ENCODE results near the gene PTAFR.

The PTAFR gene

DNA sequence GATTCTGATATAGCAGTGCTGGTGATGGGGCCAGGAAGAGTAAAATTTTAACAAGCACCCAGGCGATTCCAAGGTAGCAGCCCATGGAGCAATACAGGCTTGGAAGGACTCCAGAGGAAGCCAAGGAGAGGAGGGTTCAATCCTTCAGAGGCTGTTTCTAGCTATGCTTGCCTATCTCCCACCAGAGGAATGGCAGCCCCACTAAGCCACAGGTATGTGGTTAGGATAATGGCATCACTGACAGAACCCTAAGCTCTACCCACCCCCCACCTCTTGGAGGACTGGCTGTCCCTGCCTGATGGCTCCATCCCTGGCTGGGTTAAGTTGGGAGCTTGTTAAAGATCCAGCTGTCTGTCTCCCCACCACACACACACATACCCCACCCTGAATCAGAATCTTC lies 19.3 kb upstream of the PTAFR start:
- Histone ChIP-seq H3K36me3 (ENCODE audit: control insufficient read depth in 2 of 2, insufficient read depth in 2 of 2, low read length in 2 of 2) (peaks cover 19 to 25% of the 10 kb centered on the region in 2 donors), H3K4me1 (ENCODE audit: control insufficient read depth in 2 of 2, insufficient read depth in 2 of 2, low read length in 2 of 2) (peaks cover 0 to 2% of the 10 kb centered on the region in 2 donors), H3K9me3 (ENCODE audit: control insufficient read depth in 2 of 2, low read length in 2 of 2) (no peaks in the 10 kb centered on the region), H3K4me3 (ENCODE audit: low read length in 2 of 2) (no peak overlapping the region), H3K27ac (ENCODE audit: low read depth in 2 of 2, low read length in 2 of 2) (no peak overlapping the region), H3K9ac (ENCODE audit: low read depth in 1 of 2, low read length in 2 of 2) (no peak overlapping the region), H3K27me3 (ENCODE audit: control insufficient read depth in 2 of 2, insufficient read depth in 2 of 2, low read length in 2 of 2) (no peaks in the 10 kb centered on the region)

DNA sequence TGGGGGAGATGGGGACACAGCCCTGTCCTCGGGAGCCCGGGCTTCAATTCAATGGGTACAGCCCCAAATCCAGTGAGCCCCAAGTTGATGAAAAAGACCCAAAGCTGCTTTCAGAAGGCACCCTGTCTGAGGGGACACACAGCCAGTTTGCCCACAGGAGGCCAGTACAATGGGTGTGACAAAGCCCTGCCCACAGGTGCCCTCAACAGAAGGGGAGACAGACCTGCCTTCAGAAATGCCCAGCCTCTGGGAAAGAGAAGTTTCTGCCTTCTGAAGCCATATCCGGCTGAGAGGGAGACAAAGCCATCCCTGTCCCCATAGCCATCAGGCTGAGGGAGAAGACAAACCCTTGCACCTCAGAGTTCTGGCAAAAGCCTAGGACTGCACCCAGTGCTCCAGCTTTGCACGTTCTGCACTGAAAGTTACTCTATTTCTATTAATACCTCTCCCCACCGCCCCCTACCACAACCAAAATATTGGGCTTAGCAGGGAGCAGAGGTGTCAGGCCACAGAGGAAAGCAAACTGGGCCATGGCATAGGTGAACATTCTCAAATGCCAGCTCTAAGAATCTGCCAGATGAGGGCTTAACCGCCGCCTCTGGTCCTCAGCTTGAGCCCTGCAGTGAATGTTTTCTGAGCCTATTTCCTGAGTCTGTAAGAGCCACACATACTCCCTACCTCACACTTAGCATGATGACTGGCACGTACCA lies 18.0 kb upstream of the PTAFR start:
- H3K27ac ChIP-seq (ENCODE audit: low read depth in 2 of 2, low read length in 2 of 2): no peak overlapping the region
- no peaks in the 10 kb centered on the region for H3K9me3 ChIP-seq (ENCODE audit: control insufficient read depth in 2 of 2, low read length in 2 of 2)

DNA sequence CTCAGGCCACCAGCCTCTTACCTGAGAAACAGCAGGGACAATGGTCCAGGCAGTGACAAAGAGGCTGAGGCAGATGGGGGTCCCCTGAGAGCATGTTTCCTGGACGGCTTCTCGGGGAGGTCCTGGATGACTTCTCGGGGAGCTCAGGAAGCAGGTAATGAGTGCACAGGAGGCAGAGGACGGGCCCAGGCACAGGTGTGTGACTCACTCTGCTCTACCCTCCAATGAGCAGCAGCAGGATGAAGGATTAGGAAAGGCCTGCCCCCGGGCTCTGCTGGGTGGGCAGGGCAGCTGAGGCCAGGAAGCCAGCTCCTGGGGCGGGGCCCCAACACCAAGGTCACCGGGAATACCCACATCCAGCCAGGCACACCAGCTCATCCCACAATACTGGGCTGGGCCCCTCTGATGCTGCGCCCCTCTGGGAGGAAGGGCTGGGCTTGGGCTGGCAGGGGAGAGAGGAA lies 17.2 kb upstream of the PTAFR start:
- Histone ChIP-seq H3K27me3 (ENCODE audit: control insufficient read depth in 2 of 2, insufficient read depth in 2 of 2, low read length in 2 of 2) (no peaks in the 10 kb centered on the region), H3K9ac (ENCODE audit: low read depth in 1 of 2, low read length in 2 of 2) (no peak overlapping the region), H3K9me3 (ENCODE audit: control insufficient read depth in 2 of 2, low read length in 2 of 2) (no peaks in the 10 kb centered on the region), H3K4me3 (ENCODE audit: low read length in 2 of 2) (no peak overlapping the region), H3K4me1 (ENCODE audit: control insufficient read depth in 2 of 2, insufficient read depth in 2 of 2, low read length in 2 of 2) (no peaks in the 10 kb centered on the region), H3K36me3 (ENCODE audit: control insufficient read depth in 2 of 2, insufficient read depth in 2 of 2, low read length in 2 of 2) (peaks cover 1 to 6% of the 10 kb centered on the region in 2 donors), H3K27ac (ENCODE audit: low read depth in 2 of 2, low read length in 2 of 2) (no peak overlapping the region)

More for the DNA sequence above, 18.0 kb upstream of the PTAFR start:
- Histone ChIP-seq H3K9ac (ENCODE audit: low read depth in 1 of 2, low read length in 2 of 2) (no peak overlapping the region), H3K36me3 (ENCODE audit: control insufficient read depth in 2 of 2, insufficient read depth in 2 of 2, low read length in 2 of 2) (peaks cover 9 to 13% of the 10 kb centered on the region in 2 donors), H3K27me3 (ENCODE audit: control insufficient read depth in 2 of 2, insufficient read depth in 2 of 2, low read length in 2 of 2) (no peaks in the 10 kb centered on the region), H3K4me1 (ENCODE audit: control insufficient read depth in 2 of 2, insufficient read depth in 2 of 2, low read length in 2 of 2) (peaks cover 0 to 2% of the 10 kb centered on the region in 2 donors), H3K4me3 (ENCODE audit: low read length in 2 of 2) (no peak overlapping the region)

DNA sequence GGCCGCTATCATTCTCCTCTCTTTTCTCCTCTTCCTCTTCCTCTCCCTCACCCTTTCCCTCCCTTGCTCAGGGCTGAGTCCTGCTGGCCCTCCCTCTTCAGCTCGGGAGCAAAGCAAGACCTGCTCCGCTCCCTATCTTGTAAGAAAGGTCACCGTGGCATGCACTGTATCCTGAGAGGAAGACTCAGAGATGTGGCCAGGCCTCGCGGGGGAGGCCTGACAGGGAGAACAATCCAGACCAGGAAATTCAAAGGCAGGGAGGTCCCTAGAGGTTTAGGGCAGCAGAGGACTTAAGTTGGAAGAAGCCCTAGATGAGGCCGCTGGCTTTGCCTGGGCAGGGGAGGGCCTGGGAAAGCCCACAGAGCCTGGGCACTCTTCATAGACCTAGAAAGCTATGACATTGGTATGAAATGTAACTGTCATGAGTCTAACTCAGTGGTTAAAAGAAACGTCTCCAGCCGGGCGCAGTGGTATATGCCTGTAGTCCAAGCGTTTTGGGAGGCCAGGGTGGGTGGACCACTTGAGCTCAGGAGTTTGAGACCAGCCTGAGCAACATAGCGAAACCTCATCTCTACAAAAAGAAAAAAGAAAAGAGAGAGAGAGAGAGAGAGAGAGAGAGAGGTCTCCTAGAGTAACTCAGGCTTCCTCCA lies 14.6 kb upstream of the PTAFR start:
- no peak overlapping the region for H3K4me3 ChIP-seq (ENCODE audit: low read length in 2 of 2)
- H3K9ac ChIP-seq (ENCODE audit: low read depth in 1 of 2, low read length in 2 of 2): no peak overlapping the region
- H3K27me3 ChIP-seq (ENCODE audit: control insufficient read depth in 2 of 2, insufficient read depth in 2 of 2, low read length in 2 of 2): no peaks in the 10 kb centered on the region
- no peak overlapping the region for H3K27ac ChIP-seq (ENCODE audit: low read depth in 2 of 2, low read length in 2 of 2)
- H3K4me1 ChIP-seq (ENCODE audit: control insufficient read depth in 2 of 2, insufficient read depth in 2 of 2, low read length in 2 of 2): no peaks in the 10 kb centered on the region
- no peaks in the 10 kb centered on the region for H3K36me3 ChIP-seq (ENCODE audit: control insufficient read depth in 2 of 2, insufficient read depth in 2 of 2, low read length in 2 of 2)
- H3K9me3 ChIP-seq (ENCODE audit: control insufficient read depth in 2 of 2, low read length in 2 of 2): no peaks in the 10 kb centered on the region

DNA sequence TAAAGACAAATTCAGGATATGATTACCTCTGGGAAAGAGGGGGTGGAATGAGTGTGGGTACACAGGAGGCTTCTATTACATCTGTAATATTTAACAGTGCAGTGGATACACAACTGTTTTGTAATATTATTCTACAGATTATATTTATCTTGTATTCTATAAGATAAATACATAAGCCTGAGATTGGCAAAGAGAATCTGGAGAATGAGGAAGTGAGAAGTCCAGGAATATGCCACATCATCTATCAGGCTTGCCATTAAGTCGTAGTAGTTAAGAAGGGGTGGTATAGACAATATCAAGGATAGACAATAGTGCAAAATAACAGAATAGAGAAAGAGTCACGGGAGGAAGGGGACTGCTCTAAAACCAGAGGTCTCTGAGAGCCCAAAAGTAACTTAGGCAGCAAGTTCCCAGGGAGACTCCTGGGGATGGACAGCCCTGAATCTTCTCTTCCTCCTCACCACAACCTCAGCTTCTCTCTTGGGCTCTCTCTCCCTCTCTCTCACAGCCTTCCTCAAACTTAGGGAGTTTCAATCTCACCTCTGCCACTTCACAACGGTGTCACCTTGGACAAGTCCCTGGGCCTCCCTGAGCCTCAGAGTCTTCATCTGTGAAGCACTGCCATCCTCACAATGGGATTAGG lies 14.0 kb upstream of the PTAFR start:
- Histone ChIP-seq H3K27me3 (ENCODE audit: control insufficient read depth in 2 of 2, insufficient read depth in 2 of 2, low read length in 2 of 2) (no peaks in the 10 kb centered on the region), H3K4me3 (ENCODE audit: low read length in 2 of 2) (no peak overlapping the region), H3K36me3 (ENCODE audit: control insufficient read depth in 2 of 2, insufficient read depth in 2 of 2, low read length in 2 of 2) (no peaks in the 10 kb centered on the region), H3K9me3 (ENCODE audit: control insufficient read depth in 2 of 2, low read length in 2 of 2) (no peaks in the 10 kb centered on the region), H3K27ac (ENCODE audit: low read depth in 2 of 2, low read length in 2 of 2) (no peak overlapping the region), H3K4me1 (ENCODE audit: control insufficient read depth in 2 of 2, insufficient read depth in 2 of 2, low read length in 2 of 2) (no peaks in the 10 kb centered on the region), H3K9ac (ENCODE audit: low read depth in 1 of 2, low read length in 2 of 2) (no peak overlapping the region)

DNA sequence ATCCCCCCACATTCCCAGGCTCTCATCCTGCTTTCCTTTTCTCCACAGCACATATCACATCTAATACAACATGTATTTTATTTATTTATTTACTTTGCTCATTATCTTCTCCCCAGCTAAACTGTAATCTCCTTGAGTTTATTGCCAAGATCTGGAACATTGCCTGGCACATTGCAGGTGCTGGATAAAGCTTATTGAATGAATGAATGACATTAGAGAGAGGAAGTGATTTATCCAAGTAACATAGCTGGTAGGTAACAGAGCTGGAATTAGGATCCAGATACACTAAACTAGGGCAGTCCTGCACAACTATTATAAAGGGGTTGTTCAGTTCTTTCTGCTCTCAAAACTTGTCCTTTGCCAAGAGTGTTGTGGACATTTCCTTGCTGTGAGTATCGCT lies 8.6 kb upstream of the PTAFR start:
- Histone ChIP-seq H3K27ac (ENCODE audit: low read depth in 2 of 2, low read length in 2 of 2) (no peak overlapping the region), H3K4me3 (ENCODE audit: low read length in 2 of 2) (no peak overlapping the region), H3K36me3 (ENCODE audit: control insufficient read depth in 2 of 2, insufficient read depth in 2 of 2, low read length in 2 of 2) (no peaks in the 10 kb centered on the region), H3K9me3 (ENCODE audit: control insufficient read depth in 2 of 2, low read length in 2 of 2) (no peaks in the 10 kb centered on the region), H3K4me1 (ENCODE audit: control insufficient read depth in 2 of 2, insufficient read depth in 2 of 2, low read length in 2 of 2) (no peaks in the 10 kb centered on the region), H3K27me3 (ENCODE audit: control insufficient read depth in 2 of 2, insufficient read depth in 2 of 2, low read length in 2 of 2) (no peaks in the 10 kb centered on the region), H3K9ac (ENCODE audit: low read depth in 1 of 2, low read length in 2 of 2) (no peak overlapping the region)

DNA sequence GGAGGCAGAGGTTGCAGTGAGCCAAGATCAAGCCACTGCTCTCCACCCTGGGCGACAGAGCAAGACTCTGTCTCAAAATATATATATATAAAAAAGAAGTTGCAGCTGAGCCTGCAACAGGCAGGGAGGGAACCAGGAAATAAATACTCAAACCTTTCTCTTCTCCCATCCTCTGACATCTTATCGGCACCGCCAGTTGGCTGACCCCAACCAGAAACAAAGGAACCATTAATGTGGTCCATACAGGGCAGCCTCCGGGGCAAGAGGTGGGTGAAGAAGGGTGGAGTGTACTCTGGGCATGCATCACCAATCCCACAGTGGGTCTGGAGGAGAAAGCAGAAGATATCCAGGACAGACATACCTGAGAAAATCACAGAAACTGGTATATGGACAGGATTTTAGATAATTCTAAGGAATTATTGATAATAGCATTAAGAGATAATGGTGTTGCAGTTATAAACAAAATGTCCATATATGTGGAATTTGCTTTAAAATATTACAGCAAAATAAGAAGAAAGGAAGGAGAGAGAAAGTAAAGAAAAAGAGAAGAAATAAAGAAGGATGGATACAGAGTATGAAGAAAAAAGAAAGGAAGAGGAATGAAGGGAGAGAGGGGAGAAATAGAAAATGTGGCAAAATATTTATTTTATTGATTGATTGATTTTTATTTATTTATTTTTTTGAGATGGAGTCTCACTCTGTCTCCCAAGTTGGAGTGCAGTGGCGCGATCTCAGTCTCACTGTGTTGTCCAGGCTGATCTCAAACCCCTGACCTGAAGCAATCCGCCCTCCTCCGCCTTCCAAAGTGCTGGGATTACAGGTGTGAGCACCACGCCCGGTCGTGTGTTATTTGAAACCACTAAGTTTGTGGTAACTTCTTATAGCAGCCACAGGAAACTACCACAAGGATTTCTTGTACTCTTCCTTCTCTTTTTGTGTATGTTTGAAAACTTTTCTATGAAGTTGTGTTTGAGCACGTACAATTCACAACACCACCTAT lies 4.1 kb upstream of the PTAFR start:
- no peak overlapping the region for H3K4me3 ChIP-seq (ENCODE audit: low read length in 2 of 2)
- no peak overlapping the region for H3K27ac ChIP-seq (ENCODE audit: low read depth in 2 of 2, low read length in 2 of 2)

DNA sequence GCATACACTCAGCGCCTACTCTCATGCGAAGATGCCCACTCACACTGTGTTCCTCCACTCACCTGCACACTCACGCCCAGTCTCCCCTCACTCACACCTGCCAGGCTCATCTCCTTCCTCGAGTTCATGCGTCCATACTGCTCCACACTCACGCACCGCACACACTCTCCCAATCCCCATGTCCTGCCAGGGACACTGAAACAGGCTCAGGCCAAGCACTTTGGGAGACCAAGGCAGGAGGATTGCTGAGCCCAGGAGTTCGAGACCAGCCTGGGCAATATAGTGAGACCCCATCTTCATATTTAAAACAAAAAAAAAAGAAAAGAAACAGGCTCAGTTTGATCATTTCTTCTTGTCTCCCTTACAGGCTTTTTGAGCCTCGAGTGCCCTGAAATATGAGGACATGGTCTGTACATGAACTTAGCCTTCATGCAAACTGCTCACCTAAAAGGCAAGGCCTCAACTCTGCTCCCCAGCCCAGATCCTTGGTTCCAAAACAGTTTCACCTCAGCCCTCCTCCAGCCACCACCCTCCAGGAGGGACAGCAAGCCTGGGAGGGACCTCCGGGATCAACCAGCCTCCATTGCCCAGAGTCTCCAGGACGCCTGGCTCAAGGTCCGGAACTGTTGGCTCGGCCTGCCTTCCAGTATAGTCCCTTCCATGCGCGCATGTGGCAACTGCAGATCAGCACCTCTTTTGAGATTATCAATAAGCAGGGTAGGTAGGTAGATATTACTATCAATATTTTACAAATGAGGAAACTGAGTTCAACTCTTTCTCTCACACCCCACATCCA lies 2.4 kb upstream of the PTAFR start:
- Histone ChIP-seq H3K9ac (ENCODE audit: low read depth in 1 of 2, low read length in 2 of 2) (no peak overlapping the region), H3K4me1 (ENCODE audit: control insufficient read depth in 2 of 2, insufficient read depth in 2 of 2, low read length in 2 of 2) (peaks cover 8% of the 10 kb centered on the region in 2 donors), H3K27me3 (ENCODE audit: control insufficient read depth in 2 of 2, insufficient read depth in 2 of 2, low read length in 2 of 2) (no peaks in the 10 kb centered on the region)

More for the DNA sequence above, 4.1 kb upstream of the PTAFR start:
- no peaks in the 10 kb centered on the region for H3K27me3 ChIP-seq (ENCODE audit: control insufficient read depth in 2 of 2, insufficient read depth in 2 of 2, low read length in 2 of 2)
- peaks cover 0 to 3% of the 10 kb centered on the region in 2 donors for H3K4me1 ChIP-seq (ENCODE audit: control insufficient read depth in 2 of 2, insufficient read depth in 2 of 2, low read length in 2 of 2)
- no peaks in the 10 kb centered on the region for H3K9me3 ChIP-seq (ENCODE audit: control insufficient read depth in 2 of 2, low read length in 2 of 2)
- H3K9ac ChIP-seq (ENCODE audit: low read depth in 1 of 2, low read length in 2 of 2): no peak overlapping the region
- no peaks in the 10 kb centered on the region for H3K36me3 ChIP-seq (ENCODE audit: control insufficient read depth in 2 of 2, insufficient read depth in 2 of 2, low read length in 2 of 2)

DNA sequence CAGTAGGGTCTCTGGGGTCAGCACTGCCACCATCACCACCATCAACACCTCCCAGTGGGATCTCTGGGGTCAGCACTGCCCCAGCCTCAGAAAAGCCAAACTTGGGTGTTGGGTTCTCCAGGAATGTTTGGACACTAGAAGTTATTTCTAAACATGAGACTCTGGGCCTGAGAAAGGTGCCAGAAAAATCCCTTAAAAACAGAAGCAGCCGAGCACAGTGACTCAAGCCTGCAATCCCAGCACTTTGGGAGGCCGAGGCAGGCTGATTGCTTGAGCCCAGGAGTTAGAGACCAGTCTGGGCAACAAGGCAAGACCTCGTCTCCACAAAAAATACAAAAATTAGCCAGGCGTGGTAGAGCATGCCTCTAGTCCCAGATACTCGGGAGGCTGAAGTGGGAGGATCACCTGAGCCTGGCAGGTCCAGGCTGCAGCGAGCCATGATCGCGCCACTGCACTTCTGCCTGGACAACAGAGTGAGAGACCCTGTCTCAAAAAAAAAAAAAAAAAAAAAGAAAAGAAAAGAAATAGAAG lies 470 bp downstream of the PTAFR start:
- Histone ChIP-seq H3K27me3 (ENCODE audit: control insufficient read depth in 2 of 2, insufficient read depth in 2 of 2, low read length in 2 of 2) (no peaks in the 10 kb centered on the region), H3K27ac (ENCODE audit: low read depth in 2 of 2, low read length in 2 of 2) (peak overlapping the region; percentile 50 to 59), H3K4me1 (ENCODE audit: control insufficient read depth in 2 of 2, insufficient read depth in 2 of 2, low read length in 2 of 2) (peaks cover 27 to 28% of the 10 kb centered on the region in 2 donors), H3K9me3 (ENCODE audit: control insufficient read depth in 2 of 2, low read length in 2 of 2) (no peaks in the 10 kb centered on the region), H3K4me3 (ENCODE audit: low read length in 2 of 2) (peak overlapping the region in 1 of 2 donors; percentile 59), H3K9ac (ENCODE audit: low read depth in 1 of 2, low read length in 2 of 2) (peak overlapping the region in 1 of 2 donors; percentile 34), H3K36me3 (ENCODE audit: control insufficient read depth in 2 of 2, insufficient read depth in 2 of 2, low read length in 2 of 2) (no peaks in the 10 kb centered on the region)

More for the DNA sequence above, 2.4 kb upstream of the PTAFR start:
- H3K27ac ChIP-seq (ENCODE audit: low read depth in 2 of 2, low read length in 2 of 2): no peak overlapping the region
- H3K4me3 ChIP-seq (ENCODE audit: low read length in 2 of 2): no peak overlapping the region
- no peaks in the 10 kb centered on the region for H3K36me3 ChIP-seq (ENCODE audit: control insufficient read depth in 2 of 2, insufficient read depth in 2 of 2, low read length in 2 of 2)
- H3K9me3 ChIP-seq (ENCODE audit: control insufficient read depth in 2 of 2, low read length in 2 of 2): no peaks in the 10 kb centered on the region

All from mucosa of rectum (tissue), 2 donors.